ENCODE data around the gene EFCAB5.

DNA sequence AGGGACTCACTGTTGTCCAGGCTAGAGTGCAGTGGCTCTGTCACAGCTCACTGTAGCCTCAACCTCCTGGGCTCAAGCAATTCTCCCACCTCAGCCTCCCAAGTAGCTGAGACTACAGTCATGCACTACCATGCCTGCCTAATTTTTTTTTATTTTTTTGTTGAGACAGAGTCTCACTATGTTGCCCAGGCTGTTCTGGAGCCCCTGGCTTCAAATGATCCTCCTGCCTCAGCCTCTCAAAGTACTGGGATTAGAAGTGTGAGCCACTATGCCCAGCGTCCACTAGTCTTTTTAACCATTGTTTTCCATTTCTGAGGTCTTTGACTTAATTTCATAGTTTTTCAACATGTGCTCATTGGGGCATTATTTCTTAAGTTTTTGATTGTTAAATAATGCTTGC, 188.7 kb downstream of the EFCAB5 start:
- no peak for TF ChIP-seq CTCF (IDR thresholded peaks at IDR 0.05)
- TF ChIP-seq POLR2A (IDR thresholded peaks at IDR 0.05): no peak

All from testis (tissue), 2 donors.